Activated T-cell treated with anti-CD3 and anti-CD28 coated beads for 48 hours (primary cell): Measurements from ENCODE around the gene DTL.

Experiments
- DNase-seq: peaks from one replicate; pipeline ENCODE4 v3.0.0-alpha.2; 2020; ENCODE audit warnings: low read depth

DTL gene

GRCh38 chr1:212097360-212097759, 61.8 kb downstream of the DTL start:
- DNase-seq = no peak

DNA sequence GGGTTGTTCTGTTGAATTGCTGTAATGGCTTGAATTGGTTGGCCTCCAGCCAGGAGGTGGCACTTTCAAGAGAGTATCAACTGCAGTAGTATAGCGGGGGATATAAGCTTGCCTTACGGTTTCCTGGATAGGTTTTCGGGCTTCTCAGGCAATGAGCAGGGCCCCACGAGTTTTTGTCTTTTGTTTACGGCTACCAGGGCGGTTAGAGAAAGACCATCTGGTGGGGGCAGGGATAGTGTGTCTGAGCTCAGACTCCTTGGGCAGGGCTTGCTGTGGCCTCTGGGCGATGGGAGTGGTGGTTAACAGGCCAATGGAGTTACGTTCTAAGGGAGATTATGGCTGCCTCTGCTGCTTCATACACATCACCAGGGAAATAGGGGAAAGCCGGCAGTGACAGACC, 62.8 kb downstream of the DTL start:
- no peak for DNase-seq

GRCh38 chr1:212098771-212099170, 63.2 kb downstream of the DTL start:
- no peak for DNase-seq

DNA sequence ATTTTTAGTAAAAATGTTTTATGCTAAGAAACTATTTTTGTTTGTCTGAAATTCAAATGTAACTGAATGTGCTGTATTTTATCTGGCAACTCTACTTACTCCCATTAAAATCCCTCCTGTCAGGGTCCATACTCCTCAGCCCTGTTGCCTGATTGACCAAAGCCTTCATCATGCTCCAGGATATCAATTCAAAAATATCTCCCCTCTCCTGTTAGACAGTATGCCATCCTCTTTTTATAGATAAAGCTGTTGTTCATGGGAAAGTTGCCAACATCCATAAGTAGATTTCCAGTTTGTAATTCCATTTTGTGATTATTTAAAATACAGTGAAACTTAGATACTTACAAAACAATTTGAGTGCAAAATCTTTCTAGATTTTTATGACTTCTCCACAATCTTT, 65.7 kb downstream of the DTL start:
- DNase-seq = no peak

- no peak for DNase-seq
Observed at GRCh38 chr1:212101735-212102134, 66.2 kb downstream of the DTL start.

- no peak for DNase-seq
Observed at GRCh38 chr1:212104586-212105325, 69.2 kb downstream of the DTL start.

- no peak for DNase-seq
Observed at GRCh38 chr1:212106286-212106792, 70.8 kb downstream of the DTL start.

DNA sequence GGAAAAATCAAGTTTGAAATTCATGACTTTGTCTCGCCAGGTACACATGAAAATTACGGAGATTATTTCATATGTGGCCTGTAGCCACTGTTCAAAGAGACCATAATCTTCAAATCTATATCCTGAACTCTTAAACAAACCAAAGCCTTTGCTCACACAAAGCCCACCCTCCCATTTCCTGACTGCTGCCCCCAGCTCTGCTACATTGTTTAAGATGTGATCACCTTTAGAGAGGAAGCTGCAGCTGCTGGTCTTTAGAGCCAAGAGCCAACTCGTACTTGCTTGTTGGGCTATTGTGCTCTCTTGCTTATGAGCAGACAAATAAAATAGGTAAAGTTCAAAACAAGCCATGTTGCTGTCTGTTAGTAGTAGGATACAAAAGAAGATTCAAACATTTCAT, 71.9 kb downstream of the DTL start:
- DNase-seq = no peak

DNA sequence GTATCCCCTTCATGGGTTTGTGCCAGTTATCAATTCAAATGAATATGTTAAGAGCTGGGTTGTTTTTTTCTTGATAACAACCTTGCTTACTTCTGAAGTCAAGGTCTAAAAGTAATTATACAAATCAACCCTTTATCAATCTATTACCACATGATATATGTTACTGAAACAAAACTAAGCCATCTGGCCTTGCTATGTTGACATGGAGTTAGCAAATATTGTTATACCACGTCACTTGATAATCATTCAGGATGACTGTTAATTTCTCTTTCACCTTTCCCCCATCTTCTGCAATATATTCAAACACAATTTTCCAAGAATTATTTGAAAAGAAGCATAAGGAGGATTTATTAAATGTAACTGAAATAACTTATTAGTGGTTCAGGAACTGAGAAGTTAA, 72.6 kb downstream of the DTL start:
- DNase-seq = no peak

DNA sequence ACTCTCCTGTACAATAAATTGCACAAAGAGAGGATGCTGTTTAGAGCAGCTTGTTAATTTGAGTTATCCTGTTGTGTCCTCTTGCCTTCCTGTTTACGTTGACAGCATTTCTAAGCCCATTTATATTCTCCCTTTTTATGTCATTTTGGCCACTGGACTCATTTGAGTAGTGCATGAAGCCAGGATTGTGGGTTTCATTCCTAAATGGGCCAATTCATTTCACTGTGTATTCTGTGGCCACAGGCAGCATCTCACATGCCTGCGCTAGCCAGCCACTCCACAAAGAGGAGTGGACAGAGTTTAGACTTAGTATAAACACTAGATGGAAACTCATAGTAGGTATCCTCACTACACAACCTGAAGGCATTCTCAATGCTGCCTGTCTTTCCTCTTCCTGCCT, 73.4 kb downstream of the DTL start:
- no peak for DNase-seq

DNA sequence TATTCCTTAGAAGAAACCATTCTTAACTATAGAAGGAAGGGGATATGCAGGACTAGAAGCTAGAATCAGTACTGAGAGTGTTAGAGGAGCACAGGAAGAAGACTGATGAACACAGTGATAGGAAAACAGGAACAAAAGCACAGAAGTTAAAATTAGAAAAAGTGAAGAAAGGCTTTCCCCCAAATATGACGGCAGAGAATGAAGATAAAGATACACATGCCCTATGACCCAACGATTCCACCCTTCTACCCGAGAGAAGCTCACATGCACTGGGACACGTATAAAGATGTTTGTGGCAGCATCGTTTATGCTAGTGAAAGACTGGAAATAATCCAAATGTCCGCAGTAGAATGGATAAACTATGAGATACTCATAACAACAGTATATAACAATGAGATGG, 74.2 kb downstream of the DTL start:
- DNase-seq = no peak

DNA sequence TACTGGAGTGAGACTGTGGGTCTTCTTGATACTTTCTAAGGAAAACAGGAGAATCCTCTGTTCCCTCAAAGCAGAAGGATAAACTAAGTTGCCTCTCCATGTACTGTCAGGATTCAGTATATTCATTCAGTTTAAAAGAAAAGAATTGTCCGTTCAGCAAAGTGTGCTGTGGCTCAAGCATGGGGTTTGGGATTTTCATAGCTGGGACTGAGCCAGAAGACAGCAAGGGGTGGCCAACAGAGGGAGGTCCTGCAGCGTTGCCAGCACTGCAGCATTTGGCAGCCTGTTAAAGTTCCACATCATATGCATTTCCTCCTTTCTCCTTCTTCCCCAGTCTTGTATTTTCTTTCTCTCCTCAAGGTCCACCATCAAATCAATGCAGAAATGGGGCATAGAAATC, 75.1 kb downstream of the DTL start:
- DNase-seq = no peak

- DNase-seq = no peak
Observed at GRCh38 chr1:212111536-212111935, 76.0 kb downstream of the DTL start.

DNA sequence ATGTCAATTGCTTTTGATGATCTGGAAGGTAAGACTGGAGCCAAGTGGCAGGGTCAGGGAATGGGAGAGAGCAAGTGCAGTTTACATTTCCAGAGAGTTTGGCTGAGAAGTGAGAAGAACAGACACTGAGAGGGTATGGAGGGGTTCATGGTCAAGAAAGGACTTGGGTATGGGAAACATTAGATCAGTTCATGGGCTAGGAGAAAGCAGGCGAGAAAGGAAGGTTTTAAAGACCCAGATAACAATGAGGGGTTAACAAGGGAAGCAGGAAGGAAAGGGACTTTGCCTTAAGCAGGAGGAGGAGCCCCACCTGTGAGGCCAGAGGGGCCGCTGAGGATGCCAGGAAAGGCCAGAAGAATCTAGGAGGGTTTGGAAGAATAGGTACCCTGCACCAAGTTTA, 78.2 kb downstream of the DTL start:
- no peak for DNase-seq

DNA sequence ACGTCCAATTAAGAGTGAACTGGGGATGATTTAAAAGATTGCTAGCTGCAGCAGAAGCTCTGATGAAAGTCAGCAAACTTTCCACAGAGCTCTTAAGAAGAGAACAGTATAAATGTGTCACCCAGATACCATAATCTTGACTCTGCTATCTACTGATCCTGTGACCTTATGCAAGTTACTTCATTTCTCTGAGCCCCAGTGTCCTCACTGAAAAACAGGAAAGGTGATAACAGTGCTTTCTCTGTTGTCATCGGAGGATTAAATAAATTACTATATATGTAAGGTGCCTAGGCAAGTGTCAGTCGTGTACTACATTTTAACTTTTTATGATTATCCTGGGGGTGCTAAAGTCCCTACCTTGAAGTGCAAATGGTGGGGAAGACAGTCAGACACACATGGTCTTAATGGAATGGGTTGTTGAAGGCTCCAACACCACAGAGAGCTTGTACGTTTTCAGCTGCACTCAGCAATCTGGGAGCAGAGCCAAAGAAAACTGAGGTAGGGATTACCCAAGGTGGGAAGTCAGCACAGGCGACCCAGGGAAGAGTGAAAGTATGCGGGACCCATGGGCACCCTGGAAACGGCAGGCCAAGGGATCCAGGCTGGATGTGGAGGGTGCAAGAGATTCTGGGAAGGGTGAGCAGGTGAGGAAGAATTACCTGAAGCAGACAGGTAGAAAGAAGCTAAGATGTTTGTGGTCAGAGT, 82.8 kb downstream of the DTL start:
- DNase-seq = no peak

GRCh38 chr1:212118872-212119260, 83.3 kb downstream of the DTL start:
- no peak for DNase-seq

GRCh38 chr1:212119397-212119837, 83.9 kb downstream of the DTL start:
- no peak for DNase-seq

DNA sequence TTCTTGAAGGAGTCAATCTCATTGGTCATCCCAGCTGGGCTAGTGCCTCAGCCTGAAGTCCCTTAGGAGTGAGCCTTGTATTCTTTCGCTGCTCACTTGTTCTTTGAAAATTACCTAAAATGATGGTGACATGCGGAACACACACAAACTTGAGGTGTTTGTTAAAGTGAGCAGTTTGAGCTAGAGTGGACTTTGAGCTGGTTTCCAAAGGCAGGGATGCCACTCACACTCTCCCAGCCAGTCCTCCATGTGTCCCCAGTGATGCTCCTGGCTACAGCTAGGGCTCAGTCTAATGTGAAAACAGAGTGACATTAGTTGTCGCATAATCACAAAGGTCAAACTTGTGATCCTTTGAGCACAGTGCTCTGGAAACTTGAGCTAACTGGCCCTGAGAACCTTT, 84.3 kb downstream of the DTL start:
- no peak for DNase-seq

- no peak for DNase-seq
Observed at GRCh38 chr1:212121779-212122178, 86.2 kb downstream of the DTL start.

GRCh38 chr1:212124690-212125582, 89.4 kb downstream of the DTL start:
- DNase-seq = no peak

GRCh38 chr1:212125654-212126053, 90.1 kb downstream of the DTL start:
- DNase-seq = no peak

GRCh38 chr1:212127221-212127620, 91.7 kb downstream of the DTL start:
- no peak for DNase-seq

GRCh38 chr1:212129781-212130180, 94.2 kb downstream of the DTL start:
- no peak for DNase-seq
